OCI-M2 (cell line): ENCODE data around the gene CCR5.

Source experiments
- DNase-seq: peaks from one replicate; lab custom pipeline; 2025; ENCODE audit not compliant: unreplicated experiment; lab: John Stamatoyannopoulos, UW

CCR5 gene

GRCh38 chr3:46406788-46407611, 36.3 kb downstream of the CCR5 start, which contains the start of the genes CCR5AS and CCRL2:
Gene CCR5AS (minus strand): TSS chr3:46407066.
Gene CCRL2 (plus strand): TSS chr3:46407259. CDS start chr3:46408080, 821 bp downstream.
- DNase-seq, result peak; percentile 8

GRCh38 chr3:46407970-46408369, 37.2 kb downstream of the CCR5 start:
- no peak for DNase-seq

GRCh38 chr3:46408853-46409252, 38.1 kb downstream of the CCR5 start:
- no peak for DNase-seq

GRCh38 chr3:46409739-46410489, 39.2 kb downstream of the CCR5 start:
- no peak for DNase-seq

- DNase-seq, result no peak
These were observed 39.9 kb downstream of the CCR5 start for GRCh38 chr3:46410669-46411068.

- no peak for DNase-seq
These were observed 40.5 kb downstream of the CCR5 start for GRCh38 chr3:46411271-46411670.

GRCh38 chr3:46412786-46413298, 42.1 kb downstream of the CCR5 start:
- no peak for DNase-seq

- no peak for DNase-seq
These were observed 43.2 kb downstream of the CCR5 start for GRCh38 chr3:46413951-46414350.

GRCh38 chr3:46414739-46415138, 44.0 kb downstream of the CCR5 start:
- DNase-seq, result no peak

- no peak for DNase-seq
These were observed 45.5 kb downstream of the CCR5 start for GRCh38 chr3:46416125-46416810.

- no peak for DNase-seq
These were observed 46.2 kb downstream of the CCR5 start for GRCh38 chr3:46416811-46417510.

GRCh38 chr3:46417841-46418611, 47.3 kb downstream of the CCR5 start:
- DNase-seq, result no peak

- no peak for DNase-seq
These were observed 49.1 kb downstream of the CCR5 start for GRCh38 chr3:46419816-46420215.

- no peak for DNase-seq
These were observed 50.2 kb downstream of the CCR5 start for GRCh38 chr3:46420931-46421330.

GRCh38 chr3:46422617-46423016, 51.9 kb downstream of the CCR5 start:
- no peak for DNase-seq

- no peak for DNase-seq
These were observed 52.8 kb downstream of the CCR5 start for GRCh38 chr3:46423588-46423987.
